GM21526 (cell line): Measurements from ENCODE around the gene ACHE.
"Not testable (repeated sequence)": the region's sequence is repeated elsewhere in the genome, so short reads cannot be mapped to it uniquely, and the experiment has no call there.

Experiments
- ATAC-seq: cut with Tn5 transposase; IDR thresholded peaks from one replicate; pipeline ENCODE4 v1.9.1; 2021; ENCODE audit warnings: moderate library complexity; ENCODE audit not compliant: unreplicated experiment, low FRiP score

The ACHE gene

DNA sequence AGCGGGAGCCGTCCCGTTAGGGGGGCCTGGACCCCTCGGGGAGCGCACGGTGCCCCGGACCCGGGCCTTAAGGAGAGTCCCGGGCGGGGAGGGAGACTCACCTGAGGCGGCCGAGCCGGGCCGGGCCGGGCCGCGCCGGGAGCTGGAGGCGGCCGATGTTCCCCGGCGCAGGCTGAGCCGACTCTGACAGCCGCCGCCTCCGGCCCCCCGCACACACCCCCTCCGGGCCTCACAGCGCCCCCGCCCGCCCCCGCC lies at the start of gene ACHE:
TSS of gene ACHE (minus strand) at position 188 of the 255 bp plus-strand sequence. CDS start 1,656 bp downstream, outside the sequence.
- ATAC-seq: no peak

DNA sequence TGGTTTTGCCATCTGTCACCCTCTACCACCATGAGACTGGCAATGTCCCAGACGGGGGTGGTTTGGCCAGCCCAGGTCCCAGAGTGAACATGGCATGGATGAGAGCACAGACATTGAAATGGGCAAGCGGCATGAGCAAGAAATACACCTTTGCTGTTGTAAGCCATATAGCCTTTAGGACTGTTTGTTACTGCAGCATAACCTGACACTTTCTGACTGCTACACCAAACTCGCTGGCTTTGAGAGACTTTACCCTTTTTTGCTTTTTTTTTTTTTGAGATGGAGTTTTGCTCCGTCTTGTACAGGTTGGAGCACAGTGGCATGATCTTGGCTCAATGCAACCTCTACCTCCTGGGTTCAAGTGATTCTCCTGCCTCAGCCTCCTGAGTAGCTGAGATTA lies 48.5 kb upstream of the ACHE start:
- no peak for ATAC-seq

- ATAC-seq: no peak
These were observed 48.0 kb upstream of the ACHE start for GRCh38 chr7:100943693-100944092.

- ATAC-seq: no peak
These were observed 46.5 kb upstream of the ACHE start for GRCh38 chr7:100942045-100942774.

- ATAC-seq: not testable (repeated sequence)
These were observed 40.5 kb upstream of the ACHE start for GRCh38 chr7:100936167-100936566.

- not testable (repeated sequence) for ATAC-seq
These were observed 39.7 kb upstream of the ACHE start for GRCh38 chr7:100935381-100935780.

DNA sequence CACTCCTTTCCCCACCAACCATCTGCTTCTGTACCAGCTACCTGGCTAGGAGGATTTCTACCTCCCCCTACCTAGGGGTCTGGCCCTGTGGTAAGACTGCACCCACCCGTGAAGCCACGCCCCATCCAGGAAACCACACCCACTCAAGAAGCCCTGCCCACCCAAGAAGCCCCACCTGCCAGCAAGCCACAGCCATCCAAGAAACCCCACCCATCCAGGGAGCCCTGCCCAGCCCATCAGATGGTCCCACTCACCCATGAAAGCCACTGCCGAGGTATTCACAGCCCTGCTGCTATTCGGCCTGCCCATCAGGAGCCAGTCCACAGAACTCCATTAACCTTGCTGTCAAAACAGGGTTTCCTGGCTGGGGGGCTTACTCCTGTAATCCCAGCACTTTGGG lies 38.0 kb upstream of the ACHE start:
- no peak for ATAC-seq

- ATAC-seq: no peak
These were observed 34.1 kb upstream of the ACHE start for GRCh38 chr7:100929808-100930174.

- not testable (repeated sequence) for ATAC-seq
These were observed 27.9 kb upstream of the ACHE start for GRCh38 chr7:100923616-100924015.

- no peak for ATAC-seq
These were observed 25.4 kb upstream of the ACHE start for GRCh38 chr7:100921039-100921438.

DNA sequence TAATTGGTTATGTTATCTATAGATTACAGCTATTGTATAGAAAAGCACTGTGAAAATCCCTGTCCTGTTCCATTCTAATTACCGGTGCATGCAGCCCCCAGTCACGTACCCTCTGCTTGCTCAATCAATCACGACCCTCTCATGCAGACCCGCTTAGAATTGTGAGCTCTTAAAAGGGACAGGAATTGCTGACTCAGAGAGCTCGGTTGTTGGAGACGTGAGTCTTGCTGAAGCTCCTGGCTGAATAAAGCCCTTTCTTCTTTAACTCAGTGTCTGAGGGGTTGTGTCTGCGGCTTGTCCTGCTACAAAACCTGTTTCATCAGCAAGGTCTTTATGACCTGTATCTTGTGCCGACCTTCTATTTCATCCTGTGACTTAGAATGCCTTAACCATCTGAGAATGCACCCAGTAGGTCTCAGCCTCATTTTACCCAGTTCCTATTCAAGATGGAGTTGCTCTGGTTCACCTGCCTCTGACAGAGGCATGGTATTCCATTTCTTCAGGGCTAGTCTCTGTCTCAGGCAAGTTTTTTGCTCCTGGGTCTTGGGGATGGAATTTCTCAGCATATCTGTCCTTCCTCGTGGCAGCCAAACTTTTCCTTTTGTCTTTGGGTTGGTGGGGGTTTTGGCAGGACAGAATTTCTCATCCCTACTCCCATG lies 24.2 kb upstream of the ACHE start:
- not testable (repeated sequence) for ATAC-seq

DNA sequence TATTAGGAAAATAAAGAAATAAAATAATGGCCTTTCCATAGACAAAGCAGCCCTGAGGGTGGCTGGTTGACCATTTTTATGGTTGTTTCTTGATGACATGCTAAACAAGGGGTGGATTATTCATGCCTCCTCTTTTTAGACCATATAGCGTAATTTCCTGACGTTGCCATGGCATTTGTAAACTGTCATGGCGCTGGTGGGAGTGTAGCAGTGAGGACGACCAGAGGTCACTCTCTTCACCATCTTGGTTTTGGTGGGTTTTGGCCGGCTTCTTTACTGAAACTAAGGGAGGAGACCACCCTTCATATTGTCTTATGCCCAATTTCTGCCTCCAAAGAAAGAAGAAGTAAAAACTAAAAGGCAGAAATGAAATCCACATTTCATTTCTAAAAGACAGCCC lies 23.6 kb upstream of the ACHE start:
- not testable (repeated sequence) for ATAC-seq

DNA sequence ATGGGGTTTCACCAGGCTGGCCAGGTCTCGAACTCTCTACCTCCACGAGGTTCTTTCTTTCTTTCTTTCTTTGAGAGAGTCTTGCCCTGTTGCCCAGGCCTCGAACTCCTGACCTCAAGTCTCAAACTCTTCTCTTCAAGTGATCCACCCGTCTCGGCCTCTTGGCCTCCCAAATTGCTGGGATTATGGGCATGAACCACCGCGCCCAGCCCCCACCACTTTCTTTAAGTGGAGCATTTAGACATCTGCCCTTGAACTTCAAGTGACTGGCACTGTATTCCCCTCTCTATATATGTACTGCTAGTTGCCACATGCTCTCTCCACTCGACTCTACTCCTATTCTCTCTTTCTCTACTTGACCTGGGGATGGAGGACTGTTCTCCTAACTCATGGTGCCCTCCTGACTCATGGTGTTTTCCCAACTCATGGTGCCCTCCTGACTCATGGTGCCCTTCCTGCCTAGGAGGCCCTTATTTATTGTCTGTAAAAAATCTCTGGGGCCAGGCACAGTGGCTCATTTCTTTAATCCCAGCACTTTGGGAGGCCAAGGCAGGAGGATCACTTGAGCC lies 19.3 kb upstream of the ACHE start:
- no peak for ATAC-seq

DNA sequence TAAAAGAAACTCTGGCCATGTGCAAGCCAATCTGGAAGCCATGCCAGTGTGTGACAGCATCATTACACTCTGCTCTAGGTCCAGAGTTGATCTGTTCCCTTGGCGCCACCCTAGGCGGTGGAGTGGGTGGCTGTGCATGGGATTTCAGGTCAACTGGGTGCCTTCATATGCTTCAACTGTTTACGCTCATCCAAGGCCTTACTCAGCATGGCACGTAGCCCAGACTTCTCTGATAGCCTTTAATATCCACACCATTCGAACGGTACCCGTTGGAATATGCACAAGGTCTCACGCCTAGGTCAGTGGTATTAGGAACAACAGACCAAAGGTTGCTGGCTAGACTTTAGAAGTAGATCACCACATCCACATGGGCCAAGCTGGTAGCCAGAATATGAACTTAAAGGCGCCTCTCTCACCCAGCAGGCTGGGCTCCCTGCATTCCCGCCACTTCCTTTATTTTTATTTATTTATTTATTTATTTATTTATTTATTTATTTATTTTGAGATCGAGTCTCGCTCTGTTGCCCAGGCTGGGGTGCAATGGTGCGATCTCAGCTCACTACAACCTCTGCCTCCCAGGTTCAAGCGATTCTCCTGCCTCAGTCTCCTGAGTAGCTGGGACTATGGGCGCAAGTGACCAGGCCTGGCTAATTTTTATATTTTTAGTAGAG lies 18.7 kb upstream of the ACHE start:
- ATAC-seq: no peak

DNA sequence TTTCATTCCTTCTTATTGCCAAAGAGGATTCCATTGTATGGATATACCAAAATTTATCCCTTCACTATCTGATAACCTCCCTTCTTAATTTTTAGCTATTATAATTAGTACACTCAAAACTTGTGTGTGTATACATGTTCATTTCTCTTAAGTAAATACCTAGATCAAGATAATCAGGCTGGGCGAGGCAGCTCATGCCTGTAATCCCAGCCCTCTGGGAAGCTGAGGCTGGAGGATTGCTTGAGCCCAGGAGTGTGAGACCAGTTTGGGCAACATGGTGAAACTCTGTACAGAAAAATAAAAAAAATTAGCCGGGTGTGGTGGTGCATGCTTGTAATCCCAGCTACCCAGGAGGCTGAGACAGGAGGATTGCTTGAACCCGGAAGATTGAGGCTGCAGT lies 15.8 kb upstream of the ACHE start:
- no peak for ATAC-seq

GRCh38 chr7:100910443-100910842 lies 14.8 kb upstream of the ACHE start:
- ATAC-seq: not testable (repeated sequence)

GRCh38 chr7:100908512-100908911 lies 12.8 kb upstream of the ACHE start:
- ATAC-seq: no peak

DNA sequence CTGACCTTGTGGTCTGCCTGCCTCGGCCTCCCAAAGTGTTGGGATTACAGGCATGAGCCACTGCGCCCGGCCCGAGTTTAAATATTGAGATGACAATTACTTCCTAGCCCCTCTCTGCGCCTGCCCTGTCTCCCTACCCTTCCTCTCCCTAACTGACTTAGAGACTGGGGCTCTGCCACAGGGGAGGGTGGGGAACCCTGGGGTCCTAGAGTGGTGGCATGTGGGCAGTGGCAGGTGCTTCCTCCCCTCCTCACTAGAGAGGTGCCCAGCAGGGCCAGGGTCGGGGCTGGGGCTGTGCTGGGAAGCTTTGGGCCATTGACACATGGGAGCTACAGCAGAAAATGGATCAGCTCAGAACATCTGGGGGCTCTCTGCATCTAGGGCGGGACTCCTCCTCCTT lies 7.0 kb upstream of the ACHE start:
- no peak for ATAC-seq

DNA sequence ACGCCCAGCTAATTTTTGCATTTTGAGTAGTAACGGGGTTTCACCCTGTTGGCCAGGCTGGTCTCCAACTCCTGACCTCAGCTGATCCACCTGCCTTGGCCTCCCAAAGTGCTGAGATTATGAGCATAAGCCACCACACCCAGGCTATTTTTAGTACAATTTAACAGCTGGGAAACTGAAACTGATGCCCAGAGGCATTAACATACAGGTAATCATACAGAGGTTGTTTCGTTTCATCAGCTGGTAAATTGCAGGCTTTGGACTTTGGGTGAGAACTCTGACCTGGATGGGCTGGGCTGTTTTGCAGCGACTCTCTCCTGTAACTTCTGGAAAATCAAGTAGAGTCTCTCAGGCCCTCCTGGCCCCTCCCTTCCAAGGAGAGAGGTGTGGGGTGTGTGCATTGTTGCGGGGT lies 6.2 kb upstream of the ACHE start:
- no peak for ATAC-seq

DNA sequence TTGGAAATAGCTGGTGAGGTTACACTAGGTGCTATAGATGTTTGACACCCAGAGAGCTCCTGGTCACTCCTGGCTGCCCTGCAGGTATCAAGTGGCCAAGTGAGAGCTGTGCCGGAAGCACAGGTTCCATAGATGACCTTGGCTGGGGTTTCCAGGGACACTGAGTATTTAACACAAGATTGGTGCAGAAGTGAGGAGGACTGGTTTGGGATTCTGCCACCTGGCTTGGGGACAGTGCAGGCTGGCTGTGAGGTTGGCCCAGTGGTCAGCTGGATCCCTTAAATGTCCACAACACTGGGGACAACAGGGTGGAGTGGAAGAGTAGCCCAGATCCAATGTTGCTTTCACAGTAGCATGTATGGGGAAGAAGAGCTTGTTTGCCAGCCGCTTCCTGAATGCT lies 5.3 kb upstream of the ACHE start:
- no peak for ATAC-seq

DNA sequence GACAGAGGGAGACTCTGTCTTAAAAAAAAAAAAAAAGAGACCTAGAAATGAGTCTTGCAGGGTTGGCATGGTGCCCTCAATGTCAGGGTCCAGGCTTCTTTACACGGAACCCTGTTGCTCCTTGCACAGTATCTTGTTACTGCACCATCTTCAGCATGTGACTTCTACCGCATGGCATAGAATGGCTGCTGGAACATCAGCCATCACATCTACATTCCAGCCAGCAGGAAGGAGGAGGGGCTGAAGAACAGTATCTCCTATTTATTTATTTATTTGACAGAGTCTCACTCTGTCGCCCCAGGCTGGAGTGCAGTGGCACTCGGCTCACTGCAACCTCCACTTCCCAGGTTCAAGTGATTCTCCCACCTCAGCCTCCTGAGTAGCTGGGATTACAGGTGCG lies 3.7 kb upstream of the ACHE start:
- ATAC-seq: no peak
